Stomach (tissue), 4 donors: Measurements from ENCODE around the gene GALNT5.

Experiments used
- POLR2A ChIP-seq, 4 donors: fragments of 450-650 bp; IDR thresholded peaks; one replicate each; pipeline ENCODE4 v1.6.1; 2016; ENCODE audit warnings: antibody characterized with exemption in 4 of 4, control low read depth in 2 of 4, mild to moderate bottlenecking in 1 of 4, moderate library complexity in 1 of 4
- TF ChIP-seq, protein P1 (sequence below), 7 experiments: fragments of 450-650 bp in 4 of 7; fragments of 200-600 bp in 3 of 7; sonication (generic) in 3 of 7; IDR thresholded peaks; one replicate each; pipeline ENCODE4 v1.5.1; 2016 to 2019; ENCODE audit warnings: antibody characterized with exemption in 7 of 7, control low read depth in 2 of 7, mild to moderate bottlenecking in 1 of 7

DNA sequence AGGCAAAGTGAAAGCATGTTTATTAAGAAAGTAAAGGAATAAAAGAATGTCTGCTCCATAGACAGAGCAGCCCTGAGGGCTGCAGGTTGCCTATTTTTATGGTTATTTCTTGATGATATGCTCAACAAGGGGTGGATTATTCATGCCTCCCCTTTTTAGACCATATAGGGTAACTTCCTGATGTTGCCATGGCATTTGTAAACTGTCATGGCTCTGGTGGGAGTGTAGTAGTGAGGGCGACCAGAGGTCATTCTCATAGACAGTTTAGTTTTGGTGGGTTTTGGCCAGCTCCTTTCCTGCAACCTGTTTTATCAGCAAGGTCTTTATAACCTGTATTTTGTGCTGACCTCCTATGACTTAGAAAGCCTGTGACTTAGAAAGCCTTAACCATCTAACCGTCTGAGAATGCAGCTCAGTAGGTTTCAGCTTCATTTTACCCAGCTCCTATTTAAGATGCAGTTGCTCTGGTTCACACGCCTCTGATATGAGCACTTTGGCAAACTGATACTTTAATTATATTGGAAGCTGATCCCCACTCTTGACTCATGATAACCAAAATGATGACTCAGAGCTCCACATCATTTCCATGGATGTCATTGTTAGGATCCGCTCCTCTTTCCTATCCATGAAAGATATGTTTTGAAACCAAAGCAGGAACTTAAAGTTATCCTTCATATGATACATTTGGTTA lies 82.6 kb downstream of the GALNT5 start:
- no peak for TF ChIP-seq POLR2A (IDR thresholded peaks at IDR 0.05)
- TF ChIP-seq, protein P1, sequence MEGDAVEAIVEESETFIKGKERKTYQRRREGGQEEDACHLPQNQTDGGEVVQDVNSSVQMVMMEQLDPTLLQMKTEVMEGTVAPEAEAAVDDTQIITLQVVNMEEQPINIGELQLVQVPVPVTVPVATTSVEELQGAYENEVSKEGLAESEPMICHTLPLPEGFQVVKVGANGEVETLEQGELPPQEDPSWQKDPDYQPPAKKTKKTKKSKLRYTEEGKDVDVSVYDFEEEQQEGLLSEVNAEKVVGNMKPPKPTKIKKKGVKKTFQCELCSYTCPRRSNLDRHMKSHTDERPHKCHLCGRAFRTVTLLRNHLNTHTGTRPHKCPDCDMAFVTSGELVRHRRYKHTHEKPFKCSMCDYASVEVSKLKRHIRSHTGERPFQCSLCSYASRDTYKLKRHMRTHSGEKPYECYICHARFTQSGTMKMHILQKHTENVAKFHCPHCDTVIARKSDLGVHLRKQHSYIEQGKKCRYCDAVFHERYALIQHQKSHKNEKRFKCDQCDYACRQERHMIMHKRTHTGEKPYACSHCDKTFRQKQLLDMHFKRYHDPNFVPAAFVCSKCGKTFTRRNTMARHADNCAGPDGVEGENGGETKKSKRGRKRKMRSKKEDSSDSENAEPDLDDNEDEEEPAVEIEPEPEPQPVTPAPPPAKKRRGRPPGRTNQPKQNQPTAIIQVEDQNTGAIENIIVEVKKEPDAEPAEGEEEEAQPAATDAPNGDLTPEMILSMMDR (IDR thresholded peaks at IDR 0.05) = no peak
